ENCODE data around the gene KLHL8. TPM values are rescaled to one million over a fixed set of nuclear protein-coding genes. Genes with fewer than 3 reads are reported as not detected.
"Not testable (repeated sequence)": the region's sequence is repeated elsewhere in the genome, so short reads cannot be mapped to it uniquely, and the experiment has no call there.

Gene KLHL8
- total and polyA plus RNA-seq, 5 experiments from 2014 or later = 10.3 to 14.7 (median 13.7) TPM

DNA sequence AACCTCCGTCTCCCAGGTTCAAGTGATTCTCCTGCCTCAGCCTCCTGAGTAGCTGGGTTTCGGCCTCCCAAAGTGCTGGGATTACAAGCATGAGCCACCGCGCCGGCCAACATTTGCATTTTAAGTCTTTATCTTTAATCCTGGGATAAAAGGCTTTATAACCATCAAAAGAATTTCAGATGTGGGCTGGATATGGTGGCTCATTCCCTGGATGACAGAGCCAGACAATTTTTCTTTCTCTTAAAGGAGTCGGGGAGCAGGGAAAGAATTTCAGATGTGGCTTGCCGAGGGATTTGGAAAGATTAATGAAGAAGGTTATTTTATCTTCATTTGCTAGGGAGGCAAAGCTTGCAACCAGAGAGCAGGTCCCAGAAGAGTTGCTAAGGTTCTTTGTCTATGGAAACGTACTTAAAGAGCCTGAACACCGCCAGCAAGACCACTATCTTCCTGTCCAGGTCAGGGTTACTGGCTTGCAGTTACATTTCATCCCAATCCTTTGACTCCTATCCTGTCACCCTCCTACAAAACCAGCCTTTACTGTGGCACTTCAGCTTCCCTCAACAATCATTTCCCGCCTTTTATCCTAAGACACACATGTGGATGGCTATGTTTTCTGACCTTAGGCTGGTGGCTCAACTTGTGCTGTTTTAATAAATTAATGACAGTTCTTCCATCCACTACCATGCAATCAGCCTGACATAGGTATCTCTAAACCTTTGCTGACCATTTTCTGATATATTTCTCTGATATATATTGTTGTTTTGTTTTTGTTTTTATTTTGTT, 3.9 kb upstream of the KLHL8 start:
- Mint-ChIP-seq H3K9me3 (no peaks in the 10 kb centered on the region), H3K27me3 (no peaks in the 10 kb centered on the region)

DNA sequence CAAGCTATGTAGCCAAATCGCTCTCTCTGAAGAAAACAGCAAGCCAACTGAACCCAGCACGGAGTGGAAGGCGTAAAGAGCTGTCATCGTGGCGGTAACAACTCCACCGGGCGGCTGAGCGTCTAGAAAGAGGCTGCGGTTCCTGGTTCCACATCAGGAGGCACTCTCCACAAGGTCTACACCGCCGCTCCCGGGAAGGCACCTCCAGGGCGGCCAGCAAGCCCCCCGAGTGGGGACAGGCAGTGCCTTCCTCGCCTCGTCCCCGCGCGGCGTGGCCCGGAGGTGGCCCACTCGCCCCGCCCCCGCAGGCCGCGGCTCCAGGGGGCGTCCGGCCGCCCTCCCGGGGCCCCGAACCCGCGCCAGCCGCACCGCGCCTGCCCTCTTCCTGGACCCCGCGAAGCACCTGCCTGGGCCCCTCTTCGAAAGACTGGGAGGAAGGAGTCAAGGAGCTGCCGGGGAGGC, 755 bp downstream of the KLHL8 start:
- H3K9me3 Mint-ChIP-seq = no peaks in the 10 kb centered on the region
- DNase-seq (peak in 5 of 10 donors; percentile 26 to 68 (median 42)), ATAC-seq (peak; percentile 34 to 51)
- no peaks in the 10 kb centered on the region for H3K27me3 Mint-ChIP-seq
- H3K4me3 Mint-ChIP-seq = peak overlapping the region; percentile 92 to 97 (median 94)
- POLR2A ChIA-PET = interaction anchor here (0.5 to 2.5 kb wide), 11 partner anchors 10 to 284 kb away, joined by 3 to 11 read pairs (median 3); partner anchors contain the start of genes AFF1, HSD17B11 and NUDT9
- H3K4me1 Mint-ChIP-seq = peaks cover 11 to 23% (median 18%) of the 10 kb centered on the region in 4 donors
- peak overlapping the region; percentile 59 to 97 (median 96) for H3K27ac Mint-ChIP-seq
- H3K36me3 Mint-ChIP-seq = peaks cover 0 to 4% (median 0%) of the 10 kb centered on the region in 3 donors

More for the DNA sequence above, 3.9 kb upstream of the KLHL8 start:
- DNase-seq = no peak
- POLR2A ChIA-PET = no interaction called here
- Mint-ChIP-seq H3K4me1 (peaks cover 2 to 8% (median 3%) of the 10 kb centered on the region in 4 donors), H3K4me3 (no peak overlapping the region), H3K36me3 (no peaks in the 10 kb centered on the region), H3K27ac (no peak overlapping the region)
- ATAC-seq = no peak

DNA sequence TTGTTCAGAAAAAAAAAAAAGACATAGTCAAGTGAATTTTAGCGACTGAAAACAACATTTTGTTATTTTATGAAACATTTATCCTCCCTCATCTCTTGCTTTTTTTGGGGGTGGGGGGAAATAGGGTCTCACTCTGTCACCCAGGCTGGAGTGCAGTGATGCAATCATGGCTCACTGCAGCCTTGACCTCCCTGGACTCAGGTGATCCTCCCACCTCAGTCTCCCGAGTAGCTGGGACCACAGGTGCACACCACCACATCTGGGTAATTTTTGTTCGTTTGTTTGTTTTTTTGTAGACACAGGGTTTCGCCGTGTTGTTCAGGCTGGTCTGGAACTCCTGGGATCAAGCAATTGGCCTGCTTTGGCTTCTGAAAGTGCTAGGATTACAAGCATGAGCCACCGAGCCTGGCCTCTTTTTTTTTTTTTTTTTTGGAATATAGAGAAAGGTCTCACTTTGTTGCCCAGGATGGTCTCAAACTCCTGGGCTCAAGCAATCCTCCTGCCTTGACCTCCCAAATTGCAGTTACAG, 3.1 kb downstream of the KLHL8 start:
- H3K9me3 Mint-ChIP-seq, H3K27ac Mint-ChIP-seq, ATAC-seq, DNase-seq, H3K36me3 Mint-ChIP-seq, H3K27me3 Mint-ChIP-seq: not testable (repeated sequence)
- Mint-ChIP-seq H3K4me1 (peaks cover 11 to 31% (median 19%) of the 10 kb centered on the region in 4 donors), H3K4me3 (peak overlapping the region in 1 of 10 donors; percentile 34)
- POLR2A ChIA-PET = interaction anchor here (1.0 kb wide), 1 partner anchor 12 kb away, joined by 3 read pairs; no protein-coding TSS in a partner anchor

DNA sequence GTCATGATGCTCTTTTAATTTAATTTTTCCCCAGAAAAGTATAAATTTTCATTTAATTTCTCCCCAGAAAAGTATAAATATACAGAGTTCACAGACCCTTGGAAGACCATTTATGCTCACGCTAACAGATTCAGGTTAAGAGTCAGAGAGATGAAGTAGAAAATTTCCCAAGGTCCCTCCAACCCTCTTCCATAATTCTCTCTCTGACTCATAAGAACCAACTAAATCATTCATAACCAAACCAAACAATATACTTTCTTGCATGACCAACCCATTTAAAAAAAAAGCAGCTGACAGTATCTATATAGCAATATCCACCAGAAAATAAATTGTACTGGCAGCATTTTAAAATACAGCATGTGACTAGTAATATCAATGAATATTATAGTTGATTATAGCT, 3.9 kb downstream of the KLHL8 start:
- no peaks in the 10 kb centered on the region for H3K9me3 Mint-ChIP-seq
- H3K36me3 Mint-ChIP-seq = peaks cover 0 to 4% (median 0%) of the 10 kb centered on the region in 3 donors
- no peak for ATAC-seq
- H3K4me1 Mint-ChIP-seq = peaks cover 13 to 35% (median 21%) of the 10 kb centered on the region in 4 donors
- H3K27me3 Mint-ChIP-seq = no peaks in the 10 kb centered on the region
- H3K4me3 Mint-ChIP-seq = no peak overlapping the region
- no peak overlapping the region for H3K27ac Mint-ChIP-seq
- DNase-seq = no peak
- POLR2A ChIA-PET = interaction anchor here (0.6 kb wide), 1 partner anchor 249 kb away, joined by 9 read pairs; no protein-coding TSS in a partner anchor

DNA sequence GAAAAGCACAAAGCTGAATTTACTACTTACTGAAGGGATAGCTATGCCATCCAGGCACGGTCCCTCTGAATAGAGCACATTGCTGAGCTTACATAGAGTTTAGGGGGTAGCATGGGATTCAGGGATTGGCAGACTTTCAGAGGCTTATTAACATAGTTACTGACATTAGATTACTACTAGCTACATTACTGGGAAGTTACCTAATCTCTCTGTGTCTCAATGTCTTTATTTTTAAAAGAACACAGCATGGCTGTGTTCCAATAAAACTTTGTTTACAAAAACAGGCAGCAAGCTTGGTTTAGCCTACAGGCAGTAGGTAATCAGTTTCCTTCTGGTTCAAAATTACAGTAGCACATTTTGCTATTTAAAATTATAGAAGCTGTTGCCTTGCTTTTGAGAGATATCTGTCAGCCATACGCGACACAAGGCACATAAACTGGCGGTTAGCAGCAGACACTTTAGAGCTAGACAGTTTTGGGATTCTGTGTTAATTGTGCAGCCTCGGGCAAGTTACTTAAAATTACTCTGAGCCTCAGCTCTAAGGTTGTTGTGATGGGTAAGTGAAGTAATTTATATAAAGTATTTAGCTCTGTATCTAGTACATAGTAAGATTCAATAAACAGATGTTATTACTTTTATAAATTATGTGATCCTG, 6.9 kb downstream of the KLHL8 start:
- Mint-ChIP-seq H3K27ac (no peak overlapping the region), H3K4me3 (no peak overlapping the region), H3K36me3 (peaks cover 0 to 4% (median 0%) of the 10 kb centered on the region in 3 donors), H3K4me1 (peaks cover 12 to 35% (median 27%) of the 10 kb centered on the region in 4 donors), H3K27me3 (no peaks in the 10 kb centered on the region), H3K9me3 (no peaks in the 10 kb centered on the region)
- DNase-seq (no peak), ATAC-seq (no peak)
- POLR2A ChIA-PET = no interaction called here

DNA sequence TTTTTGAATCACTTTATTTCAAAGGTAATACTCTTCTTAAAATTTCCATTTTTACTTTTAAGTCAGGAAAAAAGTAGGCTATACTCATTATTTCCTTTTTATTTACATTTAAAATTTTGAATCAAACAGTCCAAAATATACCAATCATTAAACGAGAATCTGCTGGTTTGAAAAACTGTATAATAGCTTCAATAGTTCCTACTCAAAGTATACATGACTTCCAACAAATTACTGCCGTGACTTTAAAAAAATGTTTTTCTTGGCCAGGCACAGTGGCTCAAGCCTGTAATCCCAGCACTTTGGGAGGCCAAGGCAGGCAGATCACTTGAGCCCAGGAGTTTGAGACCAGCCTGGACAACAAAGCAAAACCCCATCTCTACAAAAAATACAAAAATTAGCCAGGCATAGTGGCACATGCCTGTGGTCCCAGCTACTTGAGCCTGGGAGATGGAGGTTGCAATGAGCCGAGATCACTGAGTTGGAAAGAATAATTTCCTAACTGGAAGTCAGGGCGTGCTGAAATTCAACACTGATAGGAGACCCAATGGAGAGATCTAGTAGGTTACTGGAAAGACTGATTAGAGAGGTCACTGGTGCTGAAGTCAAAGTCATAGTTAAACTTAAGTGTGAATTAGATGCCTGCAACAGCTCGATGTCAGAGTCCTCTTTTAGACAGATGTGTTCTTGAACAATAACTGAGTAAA, 9.0 kb downstream of the KLHL8 start:
- H3K27ac Mint-ChIP-seq = peak overlapping the region in 4 of 10 donors; percentile 2 to 66 (median 30)
- H3K4me1 Mint-ChIP-seq = peaks cover 13 to 32% (median 21%) of the 10 kb centered on the region in 4 donors
- no peaks in the 10 kb centered on the region for H3K27me3 Mint-ChIP-seq
- ATAC-seq (no peak), DNase-seq (no peak)
- no peak overlapping the region for H3K4me3 Mint-ChIP-seq
- POLR2A ChIA-PET = no interaction called here
- peaks cover 5 to 11% (median 8%) of the 10 kb centered on the region in 3 donors for H3K36me3 Mint-ChIP-seq
- no peaks in the 10 kb centered on the region for H3K9me3 Mint-ChIP-seq

DNA sequence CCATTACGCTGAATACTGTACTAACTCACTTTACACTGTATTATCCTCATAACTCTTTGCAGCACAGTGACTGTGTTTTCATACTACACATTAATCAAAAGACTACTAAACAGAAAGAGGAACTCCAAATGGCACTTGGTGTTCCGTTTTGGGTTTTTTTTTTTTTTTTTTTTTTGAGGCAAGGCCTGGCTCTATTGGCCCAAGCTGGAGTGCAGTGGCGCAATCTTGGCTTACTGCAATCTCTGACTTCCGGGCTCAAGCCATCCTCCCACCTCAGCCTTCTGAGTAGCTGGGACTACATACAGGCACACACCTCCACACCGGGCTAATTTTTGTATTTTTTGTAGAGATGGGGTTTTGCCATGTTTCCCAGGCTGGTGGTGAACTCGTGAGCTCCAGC, 10.7 kb downstream of the KLHL8 start:
- POLR2A ChIA-PET = interaction anchor here (0.7 to 1.7 kb wide), 2 partner anchors 10 to 275 kb away, joined by 4 to 10 read pairs; partner anchors contain the start of genes AFF1 and KLHL8
- H3K4me3 Mint-ChIP-seq = peak overlapping the region; percentile 2 to 79 (median 66)
- DNase-seq (peak in 7 of 10 donors; percentile 9 to 38 (median 20)), ATAC-seq (peak; percentile 91 to 92)
- H3K9me3 Mint-ChIP-seq = peaks cover 0 to 3% (median 0%) of the 10 kb centered on the region in 9 donors
- H3K27me3 Mint-ChIP-seq = no peaks in the 10 kb centered on the region
- peaks cover 5 to 16% (median 11%) of the 10 kb centered on the region in 3 donors for H3K36me3 Mint-ChIP-seq
- peak overlapping the region in 7 of 10 donors; percentile 40 to 88 (median 78) for H3K27ac Mint-ChIP-seq
- peaks cover 16 to 31% (median 23%) of the 10 kb centered on the region in 4 donors for H3K4me1 Mint-ChIP-seq

DNA sequence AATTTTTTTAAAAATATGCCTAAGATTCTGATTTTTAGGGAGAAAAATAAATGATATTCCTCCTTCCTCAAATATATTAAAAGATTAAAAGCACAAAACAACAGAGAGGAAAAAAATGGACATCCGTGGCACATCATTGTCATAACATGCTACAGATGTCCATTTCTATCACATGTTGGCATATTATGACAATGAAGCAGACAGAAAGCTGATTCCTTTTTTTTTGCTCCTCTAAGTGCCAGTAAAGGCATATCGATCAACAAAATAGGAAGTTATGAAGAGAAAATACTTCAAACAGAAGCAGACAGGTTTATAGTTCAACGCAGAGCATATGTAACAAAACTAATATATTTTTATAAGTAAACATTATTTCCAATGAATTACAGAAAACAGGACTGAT, 11.2 kb downstream of the KLHL8 start:
- Mint-ChIP-seq H3K36me3 (peaks cover 5 to 16% (median 11%) of the 10 kb centered on the region in 3 donors), H3K4me1 (peaks cover 16 to 34% (median 25%) of the 10 kb centered on the region in 4 donors), H3K27ac (peak overlapping the region in 8 of 10 donors; percentile 9 to 78 (median 36)), H3K27me3 (no peaks in the 10 kb centered on the region), H3K9me3 (peaks cover 0 to 5% (median 2%) of the 10 kb centered on the region in 9 donors), H3K4me3 (peak overlapping the region; percentile 15 to 79 (median 40))
- POLR2A ChIA-PET = interaction anchor here (1.7 kb wide), 1 partner anchor 10 kb away, joined by 10 read pairs; the partner anchor contains the start of gene KLHL8
- no peak for ATAC-seq
- no peak for DNase-seq

DNA sequence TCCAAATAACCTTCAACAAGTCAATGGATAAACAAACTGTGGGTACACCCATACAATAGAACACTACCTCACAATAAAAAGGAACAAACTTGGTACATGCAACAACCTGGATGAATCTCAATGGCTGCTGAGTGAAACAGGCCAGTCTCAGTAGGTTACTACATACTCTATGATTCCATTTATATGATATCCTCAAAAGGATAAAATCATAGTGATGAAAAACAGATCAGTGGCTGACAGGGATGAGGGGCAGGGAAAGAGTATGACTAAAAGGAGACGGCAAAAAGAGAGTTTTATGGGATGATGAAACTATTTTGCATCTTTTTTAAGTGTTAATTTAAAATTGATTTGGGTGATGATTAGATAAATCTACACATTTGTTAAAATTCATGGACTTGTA, 15.9 kb downstream of the KLHL8 start:
- POLR2A ChIA-PET = no interaction called here

DNA sequence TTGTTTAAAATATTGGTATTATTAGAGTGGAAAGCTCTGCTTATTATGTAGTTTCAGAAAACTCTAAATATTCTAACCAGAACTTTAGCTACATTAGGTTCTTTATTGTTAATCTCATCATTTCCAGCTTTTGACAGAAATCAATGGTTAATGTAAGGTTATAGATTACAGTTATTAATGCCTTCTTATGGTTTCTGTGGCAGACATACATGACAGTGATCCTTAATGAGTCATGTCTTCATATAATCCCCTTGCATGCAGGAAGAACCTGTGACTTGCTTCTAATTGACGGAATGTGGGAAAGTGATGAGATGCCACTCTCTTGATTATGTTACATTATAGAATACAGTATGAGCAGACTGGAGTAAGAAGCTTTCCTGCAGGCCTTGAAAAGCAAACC, 23.5 kb downstream of the KLHL8 start:
- Mint-ChIP-seq H3K4me3 (no peak overlapping the region), H3K27ac (no peak overlapping the region), H3K4me1 (peaks cover 12 to 40% (median 35%) of the 10 kb centered on the region in 4 donors), H3K9me3 (peaks cover 0 to 2% (median 0%) of the 10 kb centered on the region in 9 donors), H3K27me3 (no peaks in the 10 kb centered on the region), H3K36me3 (peaks cover 0 to 9% (median 7%) of the 10 kb centered on the region in 3 donors)
- DNase-seq (no peak), ATAC-seq (no peak)
- POLR2A ChIA-PET = no interaction called here

More for the DNA sequence above, 15.9 kb downstream of the KLHL8 start:
- no peak overlapping the region for H3K27ac Mint-ChIP-seq
- peaks cover 15 to 33% (median 18%) of the 10 kb centered on the region in 3 donors for H3K36me3 Mint-ChIP-seq
- no peaks in the 10 kb centered on the region for H3K27me3 Mint-ChIP-seq
- peaks cover 19 to 32% (median 26%) of the 10 kb centered on the region in 4 donors for H3K4me1 Mint-ChIP-seq
- H3K4me3 Mint-ChIP-seq = no peak overlapping the region
- ATAC-seq (no peak), DNase-seq (no peak)
- peaks cover 0 to 23% (median 13%) of the 10 kb centered on the region in 9 donors for H3K9me3 Mint-ChIP-seq

DNA sequence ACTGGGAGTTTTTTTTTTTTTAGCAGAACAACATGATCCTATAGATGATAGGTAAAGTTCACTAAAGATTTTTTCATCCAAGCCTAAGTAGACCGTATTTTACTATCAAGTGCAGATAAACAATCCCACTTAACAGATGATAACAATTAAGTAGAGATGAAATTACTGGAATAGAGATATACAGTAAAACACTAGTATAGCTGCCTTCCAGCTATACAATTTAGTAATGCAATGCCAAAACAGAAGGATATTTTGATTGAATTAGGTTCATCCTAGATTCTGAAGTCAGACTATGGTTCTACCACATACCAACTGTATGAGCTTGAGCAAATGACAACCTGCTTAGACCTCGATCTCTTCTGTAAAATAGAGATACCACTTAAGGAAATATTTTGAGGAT, 24.3 kb downstream of the KLHL8 start:
- no peaks in the 10 kb centered on the region for H3K27me3 Mint-ChIP-seq
- no peak for DNase-seq
- H3K27ac Mint-ChIP-seq = no peak overlapping the region
- H3K36me3 Mint-ChIP-seq = peaks cover 0 to 9% (median 2%) of the 10 kb centered on the region in 3 donors
- H3K4me1 Mint-ChIP-seq = peaks cover 10 to 34% (median 31%) of the 10 kb centered on the region in 4 donors
- no peak for ATAC-seq
- H3K4me3 Mint-ChIP-seq = no peak overlapping the region
- no peaks in the 10 kb centered on the region for H3K9me3 Mint-ChIP-seq
- POLR2A ChIA-PET = no interaction called here
